ENCODE data around the gene ARL2BP. TPM values are rescaled to one million over a fixed set of nuclear protein-coding genes. Genes with fewer than 3 reads are reported as not detected.

Gene ARL2BP
- total and polyA plus RNA-seq, 2 of the 13 experiments (the other 11 are each of a cell fraction or from before 2014, with no cell fraction given) = 64.3 to 67.6 TPM

GRCh38 chr16:57284209-57284951, 39.3 kb downstream of the ARL2BP start, which contains the start of gene PLLP (continued):
- TF ChIP-seq MBD4 (IDR thresholded peaks at IDR 0.05; ENCODE audit: borderline replicate concordance, low read length) = no peak
- TF ChIP-seq ZNF460 (CRISPR knock-in tag; IDR thresholded peaks at IDR 0.05; ENCODE audit: borderline replicate concordance) = no peak; the same call in 1 of the 2 replicates
- TF ChIP-seq PHF20 (CRISPR knock-in tag; IDR thresholded peaks at IDR 0.05) = no peak
- TF ChIP-seq ZNF609 (CRISPR knock-in tag; IDR thresholded peaks at IDR 0.05; ENCODE audit: borderline replicate concordance) = no peak; the same call in 1 of the 2 replicates
- peak; percentile 71; the same call in 1 of the 2 replicates for TF ChIP-seq AFF4 (CRISPR knock-in tag; IDR thresholded peaks at IDR 0.05)
- peak; percentile 52 to 91; a peak in 3 of 4 replicates for TF ChIP-seq POLR2A (IDR thresholded peaks at IDR 0.05; ENCODE audit: insufficient read depth in 1 of 2, low read depth in 2 of 2, low read length in 2 of 2)
- no peak for TF ChIP-seq ELF1 (CRISPR knock-in tag; IDR thresholded peaks at IDR 0.05)
- peak; percentile 82; the same call in 1 of the 2 replicates for TF ChIP-seq ZNF839 (CRISPR knock-in tag; IDR thresholded peaks at IDR 0.05; ENCODE audit: borderline replicate concordance)
- TF ChIP-seq TOPORS (CRISPR knock-in tag; IDR thresholded peaks at IDR 0.05) = peak; percentile 83
- TF ChIP-seq, protein P1, sequence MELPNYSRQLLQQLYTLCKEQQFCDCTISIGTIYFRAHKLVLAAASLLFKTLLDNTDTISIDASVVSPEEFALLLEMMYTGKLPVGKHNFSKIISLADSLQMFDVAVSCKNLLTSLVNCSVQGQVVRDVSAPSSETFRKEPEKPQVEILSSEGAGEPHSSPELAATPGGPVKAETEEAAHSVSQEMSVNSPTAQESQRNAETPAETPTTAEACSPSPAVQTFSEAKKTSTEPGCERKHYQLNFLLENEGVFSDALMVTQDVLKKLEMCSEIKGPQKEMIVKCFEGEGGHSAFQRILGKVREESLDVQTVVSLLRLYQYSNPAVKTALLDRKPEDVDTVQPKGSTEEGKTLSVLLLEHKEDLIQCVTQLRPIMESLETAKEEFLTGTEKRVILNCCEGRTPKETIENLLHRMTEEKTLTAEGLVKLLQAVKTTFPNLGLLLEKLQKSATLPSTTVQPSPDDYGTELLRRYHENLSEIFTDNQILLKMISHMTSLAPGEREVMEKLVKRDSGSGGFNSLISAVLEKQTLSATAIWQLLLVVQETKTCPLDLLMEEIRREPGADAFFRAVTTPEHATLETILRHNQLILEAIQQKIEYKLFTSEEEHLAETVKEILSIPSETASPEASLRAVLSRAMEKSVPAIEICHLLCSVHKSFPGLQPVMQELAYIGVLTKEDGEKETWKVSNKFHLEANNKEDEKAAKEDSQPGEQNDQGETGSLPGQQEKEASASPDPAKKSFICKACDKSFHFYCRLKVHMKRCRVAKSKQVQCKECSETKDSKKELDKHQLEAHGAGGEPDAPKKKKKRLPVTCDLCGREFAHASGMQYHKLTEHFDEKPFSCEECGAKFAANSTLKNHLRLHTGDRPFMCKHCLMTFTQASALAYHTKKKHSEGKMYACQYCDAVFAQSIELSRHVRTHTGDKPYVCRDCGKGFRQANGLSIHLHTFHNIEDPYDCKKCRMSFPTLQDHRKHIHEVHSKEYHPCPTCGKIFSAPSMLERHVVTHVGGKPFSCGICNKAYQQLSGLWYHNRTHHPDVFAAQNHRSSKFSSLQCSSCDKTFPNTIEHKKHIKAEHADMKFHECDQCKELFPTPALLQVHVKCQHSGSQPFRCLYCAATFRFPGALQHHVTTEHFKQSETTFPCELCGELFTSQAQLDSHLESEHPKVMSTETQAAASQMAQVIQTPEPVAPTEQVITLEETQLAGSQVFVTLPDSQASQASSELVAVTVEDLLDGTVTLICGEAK (IDR thresholded peaks at IDR 0.05) = no peak
- TF ChIP-seq, protein P1 (CRISPR knock-in tag; IDR thresholded peaks at IDR 0.05) = peak; percentile 89
